ENCODE data around the gene PPP1R3E.

GRCh38 chr14:23296012-23296777 lies 6.5 kb downstream of the PPP1R3E start:
- TF ChIP-seq CTCF (IDR thresholded peaks at IDR 0.05; ENCODE audit: poor library complexity) (no peak), EZH2 (IDR thresholded peaks at IDR 0.05; ENCODE audit: borderline replicate concordance) (no peak), EZH2phosphoT487 (IDR thresholded peaks at IDR 0.05; ENCODE audit: low read depth, severe bottlenecking, unreplicated experiment) (no peak)

Measured in hepatocyte (in vitro differentiated cells).